ENCODE measurements around the gene PTPRF. TPM values are rescaled to one million over a fixed set of nuclear protein-coding genes. Genes with fewer than 3 reads are reported as not detected.
"Not testable (repeated sequence)": the region's sequence is repeated elsewhere in the genome, so short reads cannot be mapped to it uniquely, and the experiment has no call there.

Gene PTPRF
- total RNA-seq: 478 TPM

DNA sequence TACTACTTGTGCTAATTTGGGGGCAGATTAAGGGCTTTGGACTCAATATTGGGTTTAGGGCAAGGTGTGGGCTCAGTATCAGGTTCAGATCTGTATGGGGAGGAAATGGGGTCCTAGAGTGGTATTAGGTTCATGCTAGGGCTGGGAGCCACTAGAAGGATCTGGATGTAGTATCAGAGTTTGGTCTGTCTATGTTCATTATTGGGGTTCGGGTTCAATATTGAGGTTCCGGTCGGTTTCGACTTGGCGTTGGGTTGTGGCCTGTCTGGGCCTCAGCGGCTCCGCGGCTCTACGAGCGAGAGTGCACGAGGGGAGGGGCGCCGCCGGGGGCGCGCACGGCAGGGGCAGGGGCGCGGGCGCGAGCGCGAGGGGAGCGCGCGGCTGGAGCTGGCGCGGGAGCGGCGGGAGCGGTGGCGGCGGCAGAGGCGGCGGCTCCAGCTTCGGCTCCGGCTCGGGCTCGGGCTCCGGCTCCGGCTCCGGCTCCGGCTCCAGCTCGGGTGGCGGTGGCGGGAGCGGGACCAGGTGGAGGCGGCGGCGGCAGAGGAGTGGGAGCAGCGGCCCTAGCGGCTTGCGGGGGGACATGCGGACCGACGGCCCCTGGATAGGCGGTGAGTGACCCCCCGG is at the start of gene PTPRF:
TSS of gene PTPRF (plus strand) at position 401 of the 624 bp plus-strand sequence. CDS start 14,193 bp downstream, outside the sequence.
- DNase-seq (ENCODE audit: low spot score): peak; percentile 55

DNA sequence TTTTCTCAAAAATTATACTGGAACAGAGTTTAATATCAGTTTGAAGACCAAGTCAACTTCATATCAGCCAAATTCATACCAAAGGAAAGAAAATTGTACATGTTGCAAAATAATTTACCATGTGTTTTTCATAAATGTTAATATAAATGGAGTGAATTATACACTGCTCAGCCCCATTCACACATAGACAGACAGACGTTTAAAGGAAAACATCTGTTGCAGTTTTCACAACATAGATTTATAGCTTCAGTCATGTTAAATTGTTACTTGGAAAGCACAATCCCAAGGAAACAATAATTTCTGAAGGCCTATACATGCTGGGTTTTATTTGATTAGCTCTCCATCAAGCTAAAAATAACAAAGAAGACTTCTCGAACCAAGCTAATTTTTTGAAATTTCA is 49.2 kb upstream of the PTPRF start:
- DNase-seq (ENCODE audit: low spot score): no peak

DNA sequence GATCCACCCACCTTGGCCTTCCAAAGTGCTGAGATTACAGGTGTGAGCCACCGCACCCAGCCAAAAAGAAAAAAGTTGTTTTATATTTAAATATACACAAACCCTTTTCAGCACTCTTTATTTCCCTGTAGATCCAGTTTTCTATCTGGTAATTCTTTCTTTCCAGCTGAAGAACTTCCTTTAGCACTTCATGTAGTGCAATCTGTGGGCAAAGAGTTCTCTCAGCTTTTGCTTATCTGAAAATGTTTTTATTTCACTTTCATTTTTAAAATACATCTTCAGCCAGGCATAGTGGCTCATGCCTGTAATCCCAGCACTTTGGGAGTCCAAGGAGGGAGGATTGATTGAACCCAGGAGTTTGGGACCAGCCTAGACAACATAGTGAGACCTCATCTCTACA is 48.5 kb upstream of the PTPRF start:
- DNase-seq (ENCODE audit: low spot score): no peak

DNA sequence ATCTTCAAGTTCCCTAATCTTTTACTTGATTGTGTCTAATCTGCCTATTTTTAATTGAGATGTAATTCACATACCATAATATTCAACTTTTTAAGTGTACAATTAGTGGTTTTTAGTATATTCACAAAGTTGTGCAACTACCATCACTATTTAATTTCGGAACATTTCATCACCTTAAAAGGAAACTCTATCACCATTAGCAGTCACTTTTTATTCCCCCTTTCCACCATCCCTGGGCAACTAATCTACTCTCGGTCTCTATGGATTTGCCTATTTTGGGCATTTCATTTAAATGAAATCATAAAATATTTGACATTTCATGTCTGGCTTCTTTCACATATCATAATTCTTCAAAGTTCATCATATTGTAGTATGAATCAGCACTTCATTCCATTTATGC is 46.3 kb upstream of the PTPRF start:
- no peak for DNase-seq (ENCODE audit: low spot score)

DNA sequence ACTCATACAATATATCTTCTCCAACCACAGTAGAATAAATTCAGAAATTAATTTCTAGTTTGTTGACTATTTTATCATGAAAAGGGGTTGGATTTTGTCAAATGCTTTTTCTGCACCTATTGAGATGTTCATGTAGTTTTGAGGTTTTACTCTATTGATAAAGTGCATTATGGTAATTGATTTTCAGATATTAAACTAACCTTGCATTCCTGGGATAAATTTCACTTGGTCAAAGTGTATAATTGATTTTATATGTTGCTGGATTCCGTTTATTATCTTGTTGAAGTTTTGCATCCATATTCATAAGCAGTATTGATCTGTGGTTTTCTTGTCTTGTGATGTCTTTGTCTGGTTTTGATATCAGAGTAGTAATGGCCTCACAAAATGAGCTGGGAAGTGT is 42.5 kb upstream of the PTPRF start:
- no peak for DNase-seq (ENCODE audit: low spot score)

DNA sequence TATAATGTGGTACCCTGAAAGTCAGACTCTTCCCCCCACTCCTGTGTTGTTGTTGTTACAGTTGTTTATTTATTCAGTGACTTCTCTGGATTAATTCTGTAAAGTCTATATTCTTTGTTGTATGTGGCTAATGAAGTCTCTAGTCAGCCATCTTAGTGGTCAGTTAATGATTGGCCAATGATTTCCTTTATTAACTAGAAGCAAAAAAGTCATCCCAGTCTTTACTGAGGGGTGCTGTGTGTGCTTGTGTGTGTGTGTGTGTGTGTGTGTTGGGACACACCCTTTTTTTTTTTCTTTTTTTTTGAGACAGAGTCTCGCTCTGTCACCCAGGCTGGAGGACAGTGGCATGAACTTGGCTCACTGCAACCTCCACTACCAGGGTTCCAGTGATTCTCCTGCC is 39.6 kb upstream of the PTPRF start:
- DNase-seq (ENCODE audit: low spot score): no peak

DNA sequence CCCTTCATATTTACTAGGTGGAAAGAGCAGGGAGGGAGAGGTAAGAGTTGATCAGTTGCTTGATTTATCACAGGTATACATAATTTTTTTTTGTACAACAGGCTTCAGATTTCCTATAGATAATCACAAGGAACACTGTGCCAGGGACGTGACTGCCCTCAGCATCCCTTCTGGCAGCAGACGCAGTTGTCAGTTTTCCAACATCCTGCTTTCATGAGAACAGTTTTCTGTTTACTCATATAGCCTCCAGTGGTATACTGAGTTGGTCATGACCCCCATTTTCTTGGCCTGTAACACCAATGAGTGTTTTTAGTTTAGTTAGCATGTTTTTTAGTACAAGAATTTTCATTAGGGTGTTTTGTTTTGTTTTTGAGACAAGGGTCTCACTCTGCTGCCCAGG is 37.9 kb upstream of the PTPRF start:
- no peak for DNase-seq (ENCODE audit: low spot score)

DNA sequence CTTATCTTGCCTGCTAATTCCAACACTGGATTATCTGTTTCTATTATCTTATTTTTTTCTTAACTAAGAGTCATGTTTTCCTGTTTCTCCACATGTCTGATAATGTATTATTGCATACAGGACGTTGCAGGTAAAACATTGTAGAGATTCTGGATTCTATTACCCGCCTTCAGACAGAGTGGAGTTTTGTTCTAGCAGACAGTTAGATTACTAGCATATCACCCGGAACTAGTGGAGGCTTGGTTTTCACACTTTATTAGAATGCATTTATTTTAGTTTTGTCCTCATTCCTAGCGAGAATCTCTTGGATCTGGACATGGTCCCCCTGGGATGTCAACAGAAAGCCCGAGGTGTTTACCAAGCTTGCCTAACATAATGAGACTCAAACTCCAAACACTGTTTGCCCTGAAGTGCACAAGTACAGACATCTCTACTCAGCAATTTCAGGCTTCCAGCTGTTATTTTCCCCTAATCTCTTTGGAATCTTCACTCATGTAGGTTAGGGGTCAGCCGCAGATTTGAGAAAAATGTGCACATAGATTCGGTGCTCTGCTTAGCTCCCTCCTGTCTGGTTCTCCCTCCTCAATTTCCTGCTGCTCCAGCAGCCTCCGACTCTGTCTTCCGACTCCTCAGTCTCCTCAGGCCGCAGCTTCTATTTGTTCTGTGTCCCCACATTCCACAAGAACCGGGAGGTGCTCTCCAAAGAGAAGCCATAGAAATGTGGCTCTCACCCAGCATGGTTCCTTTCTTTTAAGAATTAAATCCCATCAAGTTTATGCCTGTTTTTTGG is 36.8 kb upstream of the PTPRF start:
- DNase-seq (ENCODE audit: low spot score): no peak

DNA sequence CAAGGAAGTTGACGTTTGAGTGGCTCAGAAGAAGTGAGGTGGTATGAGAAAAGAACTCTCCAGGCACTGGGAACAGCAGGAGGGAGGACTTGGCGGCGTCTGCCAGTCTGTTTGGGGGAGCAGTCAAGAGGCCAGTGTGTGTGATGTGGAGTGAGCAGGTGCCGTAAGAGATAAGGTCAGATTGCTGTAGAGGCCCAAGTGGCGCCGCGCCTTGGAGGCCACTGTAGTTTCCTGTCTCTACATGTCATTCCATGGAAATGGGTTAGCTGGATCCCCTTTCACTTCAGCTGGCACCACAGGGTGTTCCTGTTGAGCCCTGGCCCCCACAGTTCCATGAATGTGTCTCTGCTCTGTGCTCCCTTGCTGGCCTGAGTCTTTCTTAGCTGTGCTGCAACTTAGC is 35.5 kb upstream of the PTPRF start:
- no peak for DNase-seq (ENCODE audit: low spot score)

DNA sequence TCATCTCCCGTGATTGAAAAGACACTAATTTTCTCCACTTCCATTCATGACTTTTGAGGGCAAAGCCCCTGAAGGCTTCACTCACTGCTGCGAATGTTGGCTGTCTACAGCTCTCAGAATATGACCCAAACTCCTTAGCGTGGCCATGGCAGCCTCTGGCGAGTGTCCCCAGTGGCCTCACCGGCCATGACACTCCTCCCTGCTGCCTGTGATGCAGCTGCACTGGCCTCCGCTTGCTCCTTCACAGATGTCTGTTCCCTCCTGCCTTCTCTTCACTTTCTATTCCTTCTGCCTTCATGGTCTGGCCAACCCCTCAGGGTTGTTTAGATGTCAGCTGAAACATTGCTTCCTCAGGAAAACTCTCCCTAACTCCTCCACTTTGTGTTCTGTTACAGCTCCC is 30.8 kb upstream of the PTPRF start:
- no peak for DNase-seq (ENCODE audit: low spot score)

DNA sequence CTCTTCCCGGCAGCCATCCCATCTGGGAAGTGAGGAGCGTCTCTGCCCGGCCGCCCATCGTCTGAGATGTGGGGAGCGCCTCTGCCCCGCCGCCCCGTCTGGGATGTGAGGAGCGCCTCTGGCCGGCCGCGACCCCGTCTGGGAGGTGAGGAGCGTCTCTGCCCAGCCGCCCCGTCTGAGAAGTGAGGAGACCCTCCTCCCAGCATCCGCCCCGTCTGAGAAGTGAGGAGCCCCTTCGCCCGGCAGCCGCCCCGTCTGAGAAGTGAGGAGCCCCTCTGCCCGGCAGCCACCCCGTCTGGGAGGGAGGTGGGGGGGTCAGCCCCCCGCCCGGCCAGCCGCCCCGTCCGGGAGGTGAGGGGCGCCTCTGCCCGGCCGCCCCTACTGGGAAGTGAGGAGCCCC is 28.9 kb upstream of the PTPRF start:
- DNase-seq (ENCODE audit: low spot score): not testable (repeated sequence)

DNA sequence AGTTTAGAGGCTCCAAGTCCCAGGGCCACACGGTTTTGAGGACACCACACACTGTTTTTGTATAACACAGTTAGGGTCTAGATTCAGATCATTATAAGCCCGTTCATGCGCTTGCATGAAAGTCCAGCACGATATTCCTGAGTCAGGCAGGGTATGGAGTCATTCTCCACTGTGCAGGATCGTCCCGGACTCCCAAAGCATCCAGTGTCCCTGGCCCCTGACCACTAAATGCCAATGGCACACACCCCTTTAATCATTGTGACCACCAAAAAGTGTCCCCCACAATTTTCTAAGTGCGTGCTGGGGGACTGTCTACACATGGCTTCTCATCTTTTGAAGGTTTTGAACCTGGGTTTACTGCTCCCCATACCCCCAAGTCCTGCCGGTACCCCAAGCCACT is 27.1 kb upstream of the PTPRF start:
- DNase-seq (ENCODE audit: low spot score): no peak

DNA sequence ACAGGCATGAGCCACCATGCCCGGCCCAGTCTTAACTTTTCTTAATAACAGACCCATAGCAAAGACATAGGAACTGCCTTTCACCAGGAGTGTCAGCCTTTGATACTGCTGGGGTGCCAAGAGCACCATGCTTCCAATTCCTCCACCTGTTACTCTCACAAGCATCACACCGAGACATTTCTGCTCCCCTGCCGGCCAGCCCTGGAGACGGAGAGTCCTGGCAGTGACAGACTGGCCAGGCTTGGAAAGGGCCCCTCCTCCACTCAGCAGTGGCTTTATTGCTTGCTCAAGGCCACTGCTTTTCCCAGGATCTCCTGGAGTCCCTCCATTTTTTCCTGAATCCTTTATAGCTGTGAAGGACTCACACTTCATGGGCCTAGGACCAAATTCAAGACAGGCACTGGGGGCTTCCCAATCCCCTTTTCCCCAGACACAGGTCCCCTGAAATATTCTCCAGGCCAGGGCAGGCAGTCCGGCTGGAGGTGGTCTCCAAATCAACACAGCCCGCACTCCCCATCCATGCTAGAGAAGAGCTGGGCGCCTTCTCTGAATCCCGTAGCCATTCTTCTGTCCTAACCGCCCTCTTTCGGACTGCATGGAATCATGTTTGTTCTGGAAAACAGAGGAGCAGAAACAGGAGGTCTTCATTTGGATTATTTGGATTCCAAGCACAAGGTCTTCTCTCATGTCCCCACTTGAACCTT is 25.5 kb upstream of the PTPRF start:
- DNase-seq (ENCODE audit: low spot score): no peak

DNA sequence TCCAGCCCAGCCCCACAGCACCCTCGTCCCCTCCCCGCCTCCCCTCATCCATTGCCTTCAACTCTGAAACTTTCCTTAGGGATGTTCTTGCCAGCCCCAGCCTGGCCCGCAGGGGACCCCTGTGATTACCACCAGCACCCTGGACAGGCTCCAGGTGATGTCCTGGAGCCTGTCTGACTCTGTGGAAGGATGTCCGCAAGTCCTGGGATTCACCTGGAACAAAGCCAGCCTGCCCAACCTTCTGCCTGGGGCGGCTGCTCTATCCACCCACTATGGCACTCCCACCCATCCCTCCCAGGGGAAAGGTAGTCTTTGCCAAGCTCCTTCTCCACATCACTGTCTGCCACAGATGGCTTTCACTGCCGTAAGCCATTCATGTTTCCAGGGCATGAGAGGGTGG is 24.4 kb upstream of the PTPRF start:
- no peak for DNase-seq (ENCODE audit: low spot score)

DNA sequence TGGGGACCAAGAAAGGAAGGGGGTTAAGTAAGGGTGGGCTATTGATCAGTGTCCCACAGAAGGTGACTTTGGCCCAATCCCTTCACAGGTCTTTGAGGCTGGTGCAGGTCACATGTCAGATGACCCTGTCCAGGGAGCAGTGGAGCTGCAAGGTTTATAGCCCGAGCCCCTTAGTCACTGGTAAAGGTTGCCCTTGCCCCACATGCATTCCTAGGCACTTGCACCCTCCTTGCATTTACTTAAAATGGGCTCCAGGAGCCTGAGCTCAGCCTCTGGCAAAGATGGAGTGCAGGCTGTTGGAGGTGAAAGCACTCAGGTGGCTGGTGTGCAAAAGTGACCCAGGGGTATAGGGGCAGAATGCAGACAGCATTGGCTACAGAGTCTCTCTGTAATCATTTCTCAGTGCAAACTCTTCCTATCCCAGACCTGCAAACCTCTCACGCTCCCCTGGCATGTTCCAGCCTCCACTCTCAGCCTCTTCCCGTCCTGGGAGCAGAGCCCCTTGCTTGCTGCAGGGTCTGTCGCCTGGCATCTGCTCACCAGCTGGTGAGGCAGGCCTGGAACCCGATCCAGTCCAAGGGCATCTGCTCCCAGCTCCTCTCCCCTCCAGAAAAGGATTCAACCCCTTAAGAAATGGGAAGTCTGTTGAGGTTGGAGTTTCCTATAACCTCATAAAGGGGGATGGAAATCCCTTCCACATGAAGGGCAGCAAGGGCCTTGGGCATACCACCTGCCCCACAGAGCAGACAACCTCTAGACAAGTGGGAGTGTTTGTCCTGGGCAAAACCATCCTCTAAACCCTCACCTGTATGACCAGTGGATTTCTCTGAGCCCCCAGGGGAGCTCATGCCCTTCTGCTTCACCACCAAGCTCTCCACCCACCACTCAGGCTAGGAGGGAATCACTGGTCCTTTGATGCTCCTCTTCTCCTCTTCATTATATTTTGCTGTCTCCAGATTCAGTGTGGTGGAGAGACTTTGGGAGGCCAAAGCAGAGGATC is 23.1 kb upstream of the PTPRF start:
- no peak for DNase-seq (ENCODE audit: low spot score)

DNA sequence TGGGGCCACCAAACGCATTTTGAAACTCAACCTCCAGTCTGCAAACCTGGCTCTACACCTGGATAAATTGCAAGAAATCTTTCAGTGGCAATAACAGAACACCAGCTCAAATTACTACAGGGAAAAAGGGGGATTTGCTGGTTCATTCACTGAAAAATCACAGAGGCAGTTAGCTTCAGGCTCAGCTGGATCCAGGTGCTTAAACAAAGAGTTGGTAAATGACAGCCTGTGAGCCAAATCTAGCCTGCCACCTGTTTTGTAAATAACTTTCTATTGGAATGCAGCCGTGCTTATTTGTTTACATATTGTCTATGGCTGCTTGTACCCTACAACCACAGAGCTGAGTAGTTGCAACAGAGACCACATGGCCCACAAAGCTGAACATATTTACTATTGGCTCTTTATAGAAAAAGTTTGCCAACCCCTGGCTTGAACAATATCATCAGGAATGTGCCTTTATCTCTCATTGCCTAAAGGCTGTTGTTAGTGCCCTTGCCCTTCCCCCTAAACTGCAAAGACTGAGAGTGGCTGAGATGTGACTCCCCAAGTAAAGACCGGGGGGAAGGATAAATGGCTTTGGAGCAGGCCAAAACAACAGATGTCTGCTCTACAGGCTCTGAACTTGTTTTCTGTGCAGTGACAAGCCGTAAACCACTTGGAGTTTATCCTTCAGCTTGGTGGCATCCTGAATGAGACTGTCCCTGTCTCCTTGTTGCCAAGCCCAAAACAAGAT is 21.5 kb upstream of the PTPRF start:
- DNase-seq (ENCODE audit: low spot score): no peak

DNA sequence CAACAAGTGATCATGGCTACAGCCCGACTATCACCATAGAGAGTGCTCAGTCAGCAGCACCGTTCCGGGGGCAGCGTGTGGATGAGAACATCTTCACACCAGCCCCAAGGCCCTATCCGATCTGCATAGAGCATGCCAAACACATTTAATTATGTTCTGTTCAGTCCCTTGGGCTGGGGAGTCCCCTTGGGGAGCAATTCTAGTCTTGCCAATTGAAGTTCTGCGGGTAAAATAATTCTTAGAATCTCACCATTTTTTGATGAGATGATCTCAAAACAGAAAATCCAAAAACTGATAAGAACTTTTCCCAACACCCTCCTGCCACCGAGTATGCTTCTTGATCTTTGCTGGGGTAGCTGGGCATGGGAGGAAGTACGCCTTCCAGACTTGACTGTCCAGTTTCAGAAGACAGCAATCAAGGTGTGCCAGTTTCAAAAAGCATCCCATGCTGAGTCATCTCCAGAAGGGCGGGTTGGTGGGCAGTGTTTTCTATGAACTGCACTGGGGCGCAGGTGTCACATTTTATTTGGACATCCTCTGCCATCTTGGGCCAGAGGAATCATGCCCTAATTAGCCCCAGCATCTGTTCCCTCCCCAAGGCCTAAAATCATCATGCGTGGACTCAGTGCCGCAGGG is 20.8 kb upstream of the PTPRF start:
- no peak for DNase-seq (ENCODE audit: low spot score)

DNA sequence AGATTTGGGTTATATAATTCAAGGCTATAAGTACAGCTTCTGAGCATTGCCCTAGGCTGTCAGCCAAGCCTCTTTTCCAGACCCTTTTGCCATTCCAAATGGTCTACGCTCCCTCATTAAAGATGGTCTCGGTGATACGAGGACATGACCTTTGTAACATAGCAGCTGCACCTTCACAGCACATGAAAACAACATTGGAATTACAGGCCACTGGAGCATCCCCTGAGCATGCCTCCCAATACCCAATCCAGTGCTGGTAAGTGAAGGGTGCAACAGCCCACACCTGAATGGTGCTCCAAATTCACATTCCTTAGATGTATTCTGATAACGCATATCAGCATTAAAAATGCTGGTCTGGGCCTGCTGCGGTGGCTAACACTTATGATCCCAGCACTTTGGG is 20.1 kb upstream of the PTPRF start:
- no peak for DNase-seq (ENCODE audit: low spot score)

DNA sequence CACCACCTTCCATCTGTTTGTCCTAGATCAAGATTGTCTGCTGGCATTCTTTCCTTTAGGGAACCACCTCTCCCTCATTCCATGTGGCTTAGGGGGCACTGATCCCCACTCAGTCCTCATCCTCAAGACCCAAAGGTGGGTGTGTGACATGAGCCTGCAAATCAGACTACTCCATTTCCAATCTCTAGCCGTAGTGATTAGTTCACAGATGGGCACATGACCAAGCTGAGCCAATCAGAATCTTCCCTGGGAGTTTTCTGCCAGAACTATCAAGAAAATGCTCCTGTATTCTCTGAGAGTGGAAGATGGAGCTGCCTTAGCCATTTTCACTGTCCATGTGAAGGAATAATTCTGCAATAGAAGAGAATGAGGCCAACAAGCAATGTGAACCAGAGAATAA is 19.3 kb upstream of the PTPRF start:
- DNase-seq (ENCODE audit: low spot score): no peak

DNA sequence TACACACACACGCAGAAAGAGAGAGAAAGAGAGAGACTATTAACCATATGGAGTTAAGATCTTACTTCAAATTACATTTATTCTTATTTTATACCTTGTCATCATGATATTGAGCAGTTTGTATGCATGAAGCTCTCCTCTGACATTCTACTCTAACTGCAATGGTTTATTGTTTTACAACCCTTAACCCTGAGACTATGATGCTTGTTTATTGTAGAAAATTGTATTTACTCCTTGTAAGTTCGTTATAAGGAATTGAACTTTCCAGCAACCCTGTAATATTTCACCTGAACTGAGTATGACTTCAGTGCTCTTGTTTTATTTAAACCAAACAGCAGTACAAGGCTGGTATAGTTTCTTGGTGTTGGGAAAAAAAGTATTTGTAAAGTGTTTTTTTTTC is 18.6 kb upstream of the PTPRF start:
- no peak for DNase-seq (ENCODE audit: low spot score)

DNA sequence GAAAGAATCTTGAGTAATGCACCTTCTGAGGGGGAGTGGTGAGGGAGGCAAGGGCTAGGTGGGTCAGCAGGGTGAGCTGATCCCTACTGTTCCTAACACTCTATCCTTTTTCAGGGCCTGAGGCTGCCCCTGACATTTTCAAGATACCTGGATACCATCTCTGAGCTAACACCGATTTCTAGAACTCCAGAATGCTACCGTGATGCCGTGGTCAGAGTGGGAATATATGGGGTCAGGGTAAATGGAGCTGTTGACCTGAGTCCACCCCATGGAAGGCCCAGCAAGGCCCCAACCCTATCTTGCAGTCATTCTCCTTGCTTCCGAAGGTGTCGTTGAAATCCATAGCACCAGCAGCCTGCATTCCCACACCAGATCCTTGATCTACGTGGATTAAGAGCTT is 18.0 kb upstream of the PTPRF start:
- no peak for DNase-seq (ENCODE audit: low spot score)
